Middle frontal gyrus (tissue), 1 donor: ENCODE measurements around the gene ABT1.
A peak's percentile ranks its signal among the peaks of the same experiment; 100 is the strongest.

ENCODE experiments used
- DNase-seq: peaks from one replicate; pipeline ENCODE4 v3.0.0-alpha.2; 2015; ENCODE audit warnings: low spot score; ENCODE audit errors: extremely low spot score

The ABT1 gene

DNA sequence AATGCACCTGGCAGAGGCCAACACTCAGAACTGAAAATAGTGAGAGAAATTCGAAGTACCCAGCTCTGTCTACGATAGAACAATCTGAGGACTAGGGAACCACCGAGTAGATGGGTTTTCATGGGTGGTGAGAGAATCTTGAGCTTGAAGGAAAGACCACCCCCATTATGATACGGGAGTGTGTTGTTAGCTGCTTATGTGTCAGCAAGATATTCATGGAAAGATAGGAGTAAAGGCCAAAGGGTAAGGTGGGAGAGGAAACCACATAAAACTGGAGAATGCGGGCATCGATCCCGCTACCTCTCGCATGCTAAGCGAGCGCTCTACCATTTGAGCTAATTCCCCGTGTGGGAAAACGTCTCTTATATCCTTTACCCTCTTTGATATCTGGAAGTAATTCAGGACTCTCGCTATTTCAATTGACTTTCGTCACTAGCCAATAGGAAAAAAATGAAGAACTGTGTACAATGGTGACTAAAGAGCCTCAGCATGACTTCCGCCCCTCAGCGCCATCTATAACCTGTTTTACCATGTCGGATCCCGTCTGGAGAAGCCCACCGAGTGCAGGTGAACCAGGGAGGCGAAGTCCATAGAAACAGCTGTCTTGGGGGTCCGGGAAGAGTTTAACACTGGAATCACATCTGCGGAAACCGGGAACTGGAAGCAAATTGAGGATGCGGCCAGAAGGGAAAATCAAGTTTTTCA, 25.0 kb upstream of the ABT1 start:
- DNase-seq, result no peak

GRCh38 chr6:26575494-26575939, 21.2 kb upstream of the ABT1 start:
- DNase-seq, result no peak

- no peak for DNase-seq
These were observed 20.3 kb upstream of the ABT1 start for GRCh38 chr6:26576407-26576843.

- no peak for DNase-seq
These were observed 19.6 kb upstream of the ABT1 start for GRCh38 chr6:26576929-26577719.

- no peak for DNase-seq
These were observed 19.1 kb upstream of the ABT1 start for GRCh38 chr6:26577720-26578072.

- no peak for DNase-seq
These were observed 18.5 kb upstream of the ABT1 start for GRCh38 chr6:26578279-26578678.

- no peak for DNase-seq
These were observed 18.0 kb upstream of the ABT1 start for GRCh38 chr6:26578741-26579140.

DNA sequence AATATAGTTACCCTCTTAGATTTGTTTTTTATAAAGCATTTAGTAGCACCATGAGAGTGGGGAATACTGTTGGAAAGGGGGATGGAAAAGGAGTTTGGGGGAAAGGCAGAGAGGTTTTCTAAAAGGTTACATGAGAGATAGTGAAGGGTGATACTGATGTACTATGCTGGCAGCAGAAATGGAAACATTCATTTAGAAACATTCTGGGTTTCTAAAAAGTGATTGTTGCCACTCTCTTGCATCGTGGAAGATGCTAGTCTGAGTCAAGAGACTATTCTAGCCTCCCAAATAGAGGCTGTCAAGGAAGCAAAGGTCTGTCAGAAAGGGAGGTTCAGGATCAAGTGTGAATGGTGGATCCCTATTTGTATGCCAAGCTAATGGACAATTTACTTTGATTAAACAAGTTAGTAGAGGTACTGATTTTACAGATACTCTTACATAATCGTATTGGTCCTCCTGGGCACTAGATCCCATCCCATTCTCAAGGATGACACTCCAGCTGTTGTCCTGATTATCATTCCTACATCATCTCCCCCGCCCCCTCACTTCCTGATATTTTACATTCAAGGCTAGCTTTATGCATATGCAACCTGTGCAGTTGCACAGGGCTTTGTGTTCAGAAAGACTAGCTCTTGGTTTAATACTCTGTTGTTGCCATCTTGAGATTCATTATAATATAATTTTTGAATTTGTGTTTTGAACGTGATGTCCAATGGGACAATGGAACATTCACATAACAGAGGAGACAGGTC, 15.4 kb upstream of the ABT1 start:
- DNase-seq, result no peak

DNA sequence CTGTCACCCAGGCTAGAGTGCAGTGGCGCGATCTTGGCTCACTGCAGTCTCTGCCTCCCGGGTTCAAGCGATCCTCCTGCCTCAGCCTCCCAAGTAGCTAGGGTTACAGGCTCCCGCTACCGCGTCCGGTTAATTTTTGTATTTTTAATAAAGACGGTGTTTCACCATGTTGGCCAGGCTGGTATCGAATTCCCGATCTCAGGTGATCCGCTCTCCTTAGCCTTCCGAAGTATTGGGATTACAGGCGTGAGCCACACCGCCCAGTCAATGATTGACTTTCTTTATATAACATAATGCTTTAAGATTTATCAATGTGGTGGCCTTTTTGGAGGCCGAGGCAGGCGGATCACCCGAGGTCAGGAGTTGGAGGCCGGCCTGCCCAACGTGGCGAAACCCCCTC, 7.8 kb upstream of the ABT1 start:
- DNase-seq, result no peak

DNA sequence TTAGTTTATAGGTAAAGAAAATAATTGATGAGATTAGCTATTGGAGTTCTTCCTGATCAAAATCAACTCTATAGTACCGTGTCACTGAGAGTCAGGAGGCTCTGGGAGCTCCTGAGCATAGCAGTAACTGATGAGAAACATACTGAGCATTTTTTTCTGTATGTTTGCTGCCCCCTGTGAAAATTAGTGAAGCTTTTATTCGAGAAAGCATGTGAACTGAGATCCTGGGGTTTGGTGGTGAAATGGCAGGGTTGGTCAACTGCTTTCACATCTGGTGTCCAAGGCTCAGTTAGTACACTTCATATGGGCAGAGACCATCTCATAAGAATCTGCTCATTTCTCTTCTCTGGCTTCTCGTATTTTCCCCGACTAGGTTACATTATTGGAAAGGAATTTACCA, 4.1 kb upstream of the ABT1 start:
- no peak for DNase-seq

GRCh38 chr6:26593278-26594130, 3.2 kb upstream of the ABT1 start:
- DNase-seq, result no peak

GRCh38 chr6:26594131-26594498, 2.6 kb upstream of the ABT1 start:
- DNase-seq, result no peak

GRCh38 chr6:26594730-26595632, 1.8 kb upstream of the ABT1 start:
- DNase-seq, result no peak

GRCh38 chr6:26595669-26596269, 984 bp upstream of the ABT1 start:
- peak; percentile 88 for DNase-seq

DNA sequence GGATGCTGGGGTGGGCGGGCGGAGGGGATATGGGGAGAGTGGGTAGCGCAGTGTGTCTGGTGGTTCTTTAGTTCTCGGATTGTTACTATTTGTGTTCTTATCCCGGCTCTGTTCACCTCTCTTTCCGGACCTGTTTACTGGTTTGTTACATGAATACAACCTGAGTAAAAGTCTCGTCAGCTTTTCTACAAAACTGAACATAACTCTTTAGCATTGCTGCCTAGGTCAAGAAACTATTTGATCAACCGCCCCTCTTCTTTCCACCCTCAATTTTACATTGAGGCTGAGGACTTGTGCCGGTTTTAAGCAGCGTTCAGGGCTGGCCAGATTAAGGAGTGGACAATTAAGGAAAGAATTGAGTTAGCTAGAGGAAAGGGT, 625 bp downstream of the ABT1 start:
- DNase-seq, result no peak

DNA sequence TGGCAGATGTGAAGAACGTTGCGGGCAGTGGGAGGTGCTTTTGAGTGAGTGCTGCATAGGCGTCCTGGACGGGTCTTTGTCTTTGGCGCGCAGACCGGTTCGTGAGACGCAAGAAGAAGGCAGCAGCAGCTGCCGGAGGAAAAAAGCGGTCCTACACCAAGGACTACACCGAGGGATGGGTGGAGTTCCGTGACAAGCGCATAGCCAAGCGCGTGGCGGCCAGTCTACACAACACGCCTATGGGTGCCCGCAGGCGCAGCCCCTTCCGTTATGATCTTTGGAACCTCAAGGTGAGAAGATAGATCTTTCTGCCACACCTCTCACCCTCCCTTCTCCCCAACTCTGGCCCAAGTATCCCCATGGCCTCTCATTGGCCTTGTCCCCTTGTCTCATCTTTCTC, 1.1 kb downstream of the ABT1 start:
- no peak for DNase-seq

DNA sequence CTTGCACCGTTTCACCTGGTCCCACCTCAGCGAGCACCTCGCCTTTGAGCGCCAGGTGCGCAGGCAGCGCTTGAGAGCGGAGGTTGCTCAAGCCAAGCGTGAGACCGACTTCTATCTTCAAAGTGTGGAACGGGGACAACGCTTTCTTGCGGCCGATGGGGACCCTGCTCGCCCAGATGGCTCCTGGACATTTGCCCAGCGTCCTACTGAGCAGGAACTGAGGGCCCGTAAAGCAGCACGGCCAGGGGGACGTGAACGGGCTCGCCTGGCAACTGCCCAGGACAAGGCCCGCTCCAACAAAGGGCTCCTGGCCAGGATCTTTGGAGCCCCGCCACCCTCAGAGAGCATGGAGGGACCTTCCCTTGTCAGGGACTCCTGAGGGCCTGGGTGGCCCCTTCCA, 1.5 kb downstream of the ABT1 start:
- DNase-seq, result no peak

GRCh38 chr6:26599134-26599533, 2.4 kb downstream of the ABT1 start:
- no peak for DNase-seq

DNA sequence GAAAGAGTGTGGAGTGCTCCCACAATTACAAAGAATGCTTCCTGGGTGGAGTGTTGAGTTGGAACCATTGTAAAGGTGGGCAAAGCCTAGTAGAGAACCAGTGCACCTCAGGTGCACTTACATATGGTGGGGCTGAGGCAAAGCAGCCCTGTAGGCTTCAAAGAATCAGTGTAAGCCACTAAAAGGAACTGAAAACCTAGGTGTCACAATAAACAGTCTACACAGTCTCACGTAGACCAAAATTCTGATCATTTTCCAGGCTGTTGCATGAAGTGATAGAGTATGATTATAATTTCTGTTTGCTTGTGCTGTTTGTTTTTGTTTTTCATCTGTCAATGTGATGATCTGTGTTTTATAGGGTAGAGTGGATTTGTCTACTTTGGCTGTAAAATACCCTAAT, 2.8 kb downstream of the ABT1 start:
- DNase-seq, result no peak

DNA sequence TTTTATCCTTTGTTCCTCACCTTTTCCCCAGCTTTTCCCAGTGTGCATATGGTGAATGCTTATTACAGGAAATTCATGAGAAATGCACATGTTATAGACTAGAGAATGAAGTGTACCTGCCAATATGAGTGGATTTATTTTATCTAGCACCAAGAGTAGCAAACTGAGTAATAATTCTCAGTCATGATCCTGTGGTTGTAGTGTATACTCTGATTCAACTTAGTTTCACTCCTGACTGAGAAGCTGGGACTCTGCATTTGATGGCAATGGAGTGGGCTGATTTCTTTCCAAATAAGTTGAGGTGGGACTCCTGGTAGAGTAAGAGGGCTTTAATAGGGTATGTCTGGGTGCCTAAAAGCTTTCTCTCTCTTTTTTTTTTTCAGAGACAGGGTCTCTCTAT, 4.0 kb downstream of the ABT1 start:
- no peak for DNase-seq
